Measurements from ENCODE around the gene TGFBR1. TPM values are rescaled to one million over a fixed set of nuclear protein-coding genes. Genes with fewer than 3 reads are reported as not detected.

The TGFBR1 gene
- total and polyA plus RNA-seq, 2 donors: 14.9 to 120 TPM

DNA sequence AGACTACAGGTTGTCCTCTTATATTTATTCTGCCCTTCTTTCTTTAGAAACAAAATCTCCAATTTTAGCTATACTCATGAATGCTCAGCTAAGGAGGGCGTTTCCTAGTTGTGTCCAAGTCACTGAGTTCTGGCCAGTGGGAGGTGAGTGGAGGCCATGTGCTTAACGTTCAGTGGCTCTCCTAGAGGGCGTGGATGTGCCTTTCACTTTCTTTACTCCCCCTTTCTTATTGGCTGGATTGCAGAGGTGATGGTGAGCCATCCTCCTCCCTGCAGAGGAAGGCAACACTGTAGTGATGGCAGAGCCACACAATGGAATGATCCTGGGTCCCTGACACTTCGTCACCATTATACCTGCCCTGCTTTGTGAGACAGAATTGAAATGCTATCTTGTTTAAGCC is 62.2 kb downstream of the TGFBR1 start:
- 75% methylated on average over 4 of the region's 4 CpGs for WGBS
- H3K36me3 ChIP-seq (ENCODE audit: insufficient read depth): no peaks in the 10 kb centered on the region
- no peak overlapping the region for H3K27ac ChIP-seq (ENCODE audit: low read depth)
- H3K4me1 ChIP-seq (ENCODE audit: insufficient read depth): no peaks in the 10 kb centered on the region
- DNase-seq (ENCODE audit: extremely low spot score): no peak
- H3K4me3 ChIP-seq (ENCODE audit: low read depth, low read length): no peak overlapping the region

DNA sequence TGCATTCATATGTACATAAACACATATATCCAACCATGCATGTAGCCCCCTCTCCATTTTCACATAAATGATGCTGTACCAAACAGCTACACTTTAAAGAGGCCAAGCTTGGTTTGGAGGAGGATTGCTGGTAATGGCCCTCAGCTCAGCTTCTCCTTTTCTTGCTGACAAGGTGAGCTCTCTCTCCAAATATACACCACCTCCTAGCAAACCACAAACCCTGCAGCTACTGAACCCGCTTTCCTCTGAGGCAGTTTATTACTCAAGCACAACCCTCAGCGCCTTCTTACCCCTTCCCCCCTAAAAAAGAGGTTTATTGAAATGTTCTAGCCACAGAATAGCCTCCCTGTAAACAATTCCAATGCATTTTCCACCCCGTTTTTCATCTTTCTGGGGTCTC is 62.8 kb downstream of the TGFBR1 start:
- no peak overlapping the region for H3K4me3 ChIP-seq (ENCODE audit: low read depth, low read length)
- 70% methylated on average over 3 of the region's 3 CpGs for WGBS
- no peaks in the 10 kb centered on the region for H3K36me3 ChIP-seq (ENCODE audit: insufficient read depth)
- H3K4me1 ChIP-seq (ENCODE audit: insufficient read depth): no peaks in the 10 kb centered on the region
- DNase-seq (ENCODE audit: extremely low spot score): no peak
- no peak overlapping the region for H3K27ac ChIP-seq (ENCODE audit: low read depth)

DNA sequence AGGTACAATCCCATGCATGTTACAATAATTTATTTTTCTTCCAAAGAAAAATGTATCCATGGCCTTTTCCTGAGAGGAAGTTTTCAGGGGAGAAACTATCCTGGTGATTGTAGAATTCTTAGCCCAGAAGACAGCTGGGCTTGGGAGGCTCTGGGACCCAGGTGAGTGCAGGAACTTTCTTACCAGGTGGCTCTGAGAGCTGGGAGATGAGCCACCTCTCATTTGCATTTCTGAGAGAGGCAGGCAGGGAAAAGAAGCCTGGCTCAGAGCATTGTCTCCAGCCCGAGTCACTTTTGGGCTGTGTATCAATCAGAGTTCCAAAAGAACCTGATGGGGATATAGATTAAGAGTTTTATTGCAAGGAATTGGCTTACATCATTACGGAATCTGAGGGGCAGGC is 64.2 kb downstream of the TGFBR1 start:
- H3K36me3 ChIP-seq (ENCODE audit: insufficient read depth): no peaks in the 10 kb centered on the region
- whole genome bisulfite sequencing: 70% methylated on average over 2 of the region's 2 CpGs
- H3K4me3 ChIP-seq (ENCODE audit: low read depth, low read length): no peak overlapping the region
- no peaks in the 10 kb centered on the region for H3K4me1 ChIP-seq (ENCODE audit: insufficient read depth)
- no peak for DNase-seq (ENCODE audit: extremely low spot score)
- H3K27ac ChIP-seq (ENCODE audit: low read depth): no peak overlapping the region

DNA sequence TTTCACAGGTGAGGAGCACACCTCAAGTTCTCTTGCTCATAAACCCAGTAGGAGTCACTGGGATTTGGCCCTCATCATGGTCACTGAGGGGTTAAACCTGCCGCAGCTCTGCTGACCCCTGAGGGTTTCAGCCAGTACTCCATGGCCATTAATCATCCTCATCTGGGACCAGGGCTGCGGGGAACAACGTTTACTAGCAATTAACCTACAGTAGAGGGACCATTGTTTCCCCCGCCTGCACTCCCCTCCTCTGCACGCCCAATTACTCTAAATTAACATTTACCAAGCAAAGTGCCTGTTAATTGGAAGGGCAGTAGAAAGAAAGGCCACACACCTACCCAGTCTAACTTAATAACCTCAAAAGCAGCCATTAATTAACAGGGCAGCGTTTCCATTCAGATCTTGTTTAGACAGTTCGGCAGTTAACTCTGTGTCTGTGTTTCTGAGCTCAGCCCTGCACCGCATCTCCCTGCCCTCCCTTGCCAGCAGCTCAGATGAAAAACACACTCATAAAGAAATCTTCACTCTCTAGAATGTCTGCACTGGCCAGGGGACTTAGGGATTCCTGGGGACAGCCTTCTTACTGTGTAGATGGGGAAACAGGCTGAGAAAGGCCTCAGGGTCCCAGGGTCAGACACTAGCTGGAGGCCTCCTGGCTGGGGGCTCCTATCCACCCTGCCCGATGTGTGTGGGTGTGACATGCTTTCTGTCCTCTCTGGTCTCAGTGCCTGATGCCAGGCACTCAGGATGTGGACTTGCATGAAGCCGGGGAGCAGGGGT is 65.3 kb downstream of the TGFBR1 start:
- DNase-seq (ENCODE audit: extremely low spot score): peak; percentile 31
- Histone ChIP-seq H3K4me3 (ENCODE audit: low read depth, low read length) (no peak overlapping the region), H3K4me1 (ENCODE audit: insufficient read depth) (no peaks in the 10 kb centered on the region), H3K27ac (ENCODE audit: low read depth) (no peak overlapping the region), H3K36me3 (ENCODE audit: insufficient read depth) (no peaks in the 10 kb centered on the region)
- 34% methylated on average over 10 of the region's 10 CpGs for WGBS

DNA sequence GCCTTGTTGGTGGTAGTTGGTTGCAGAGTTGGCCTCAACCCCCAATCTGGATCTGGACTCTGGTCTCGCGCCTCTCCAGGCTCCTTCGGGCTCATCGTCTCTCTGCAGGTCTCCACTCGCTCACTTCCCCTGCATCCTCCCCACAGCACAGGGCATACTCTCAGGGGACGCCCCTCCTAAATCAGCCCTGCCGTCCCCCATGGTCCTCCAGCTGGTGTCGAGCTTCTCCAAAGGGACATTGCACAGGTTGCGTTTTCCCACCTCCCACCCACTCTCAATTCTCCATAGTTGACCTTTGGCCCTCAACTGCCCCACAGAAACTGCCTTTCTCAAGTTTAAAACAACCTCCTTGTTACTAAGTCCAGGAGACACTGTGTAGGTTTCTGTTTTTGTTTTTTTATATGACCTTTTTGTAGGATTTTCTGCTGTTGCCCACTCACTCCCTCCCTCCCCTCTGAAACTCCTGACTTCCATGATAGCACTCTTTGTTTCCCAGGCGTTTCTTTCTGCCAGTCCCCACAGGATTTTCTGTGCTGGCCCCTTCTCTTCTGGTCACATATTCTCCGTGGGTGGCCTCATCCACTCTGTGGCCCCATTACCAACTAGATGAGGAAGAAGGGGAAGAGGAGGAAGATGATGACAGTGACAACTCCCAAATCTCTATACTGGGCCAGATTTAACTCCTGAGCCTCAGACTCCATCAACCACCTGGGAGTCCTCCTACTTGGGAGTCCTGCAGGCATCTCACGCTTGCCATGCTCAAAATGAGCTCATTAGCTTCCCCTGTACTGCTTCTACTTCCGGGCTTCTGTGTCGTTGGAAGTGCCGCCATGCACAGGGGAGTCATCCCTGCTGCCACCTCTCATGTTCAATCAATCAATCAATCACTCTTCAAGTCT is 66.6 kb downstream of the TGFBR1 start:
- no peak for DNase-seq (ENCODE audit: extremely low spot score)
- H3K4me1 ChIP-seq (ENCODE audit: insufficient read depth): no peaks in the 10 kb centered on the region
- H3K36me3 ChIP-seq (ENCODE audit: insufficient read depth): no peaks in the 10 kb centered on the region
- 87% methylated on average over 15 of the region's 15 CpGs for WGBS
- no peak overlapping the region for H3K27ac ChIP-seq (ENCODE audit: low read depth)
- H3K4me3 ChIP-seq (ENCODE audit: low read depth, low read length): no peak overlapping the region

DNA sequence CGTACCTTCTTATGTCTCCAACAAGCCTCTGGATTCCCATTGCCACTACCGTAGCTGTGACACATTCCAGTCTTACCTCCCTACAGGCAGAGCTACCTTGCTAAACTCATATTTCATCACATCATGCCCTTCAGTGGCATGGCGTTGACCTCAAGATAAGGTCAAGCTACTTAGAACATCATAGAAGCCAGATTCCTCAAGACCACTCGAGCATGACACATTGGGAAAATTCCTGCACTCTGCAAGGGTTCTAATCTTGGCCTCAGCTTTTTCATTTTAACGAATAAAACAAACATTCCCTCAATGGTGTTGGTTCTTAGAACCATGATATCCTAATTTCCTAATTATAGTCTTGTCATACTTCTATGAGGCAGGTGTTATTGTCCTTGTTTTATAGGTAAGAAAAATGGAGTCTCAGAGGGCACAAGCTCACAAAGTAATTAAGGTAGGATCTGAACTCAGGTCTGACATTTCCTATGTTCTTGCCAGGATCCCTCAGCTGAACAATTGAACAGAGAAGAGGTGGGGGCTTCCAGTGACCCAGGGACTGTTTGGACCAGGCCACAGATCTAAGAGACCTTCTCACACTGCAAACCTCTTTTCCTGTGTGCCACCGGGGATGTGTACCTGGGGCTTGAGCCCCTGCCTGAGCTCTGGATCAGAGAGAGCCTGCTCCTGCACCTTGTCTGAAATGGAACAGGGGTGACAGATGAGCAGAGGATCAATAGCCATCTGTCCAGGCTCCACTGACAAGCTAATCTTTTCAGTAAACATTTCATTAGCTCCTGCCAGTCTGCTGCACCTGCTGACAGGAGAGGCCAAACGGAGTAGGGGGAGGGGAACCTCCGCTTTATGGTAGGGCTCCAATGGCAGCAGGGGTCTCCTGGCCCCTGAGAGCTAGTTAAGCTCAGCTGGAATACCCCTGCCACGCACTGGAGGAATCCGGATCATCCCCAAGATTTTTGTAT is 67.5 kb downstream of the TGFBR1 start:
- Histone ChIP-seq H3K4me1 (ENCODE audit: insufficient read depth) (no peaks in the 10 kb centered on the region), H3K36me3 (ENCODE audit: insufficient read depth) (no peaks in the 10 kb centered on the region), H3K27ac (ENCODE audit: low read depth) (no peak overlapping the region), H3K4me3 (ENCODE audit: low read depth, low read length) (no peak overlapping the region)
- no peak for DNase-seq (ENCODE audit: extremely low spot score)
- WGBS: 82% methylated on average over 10 of the region's 10 CpGs

DNA sequence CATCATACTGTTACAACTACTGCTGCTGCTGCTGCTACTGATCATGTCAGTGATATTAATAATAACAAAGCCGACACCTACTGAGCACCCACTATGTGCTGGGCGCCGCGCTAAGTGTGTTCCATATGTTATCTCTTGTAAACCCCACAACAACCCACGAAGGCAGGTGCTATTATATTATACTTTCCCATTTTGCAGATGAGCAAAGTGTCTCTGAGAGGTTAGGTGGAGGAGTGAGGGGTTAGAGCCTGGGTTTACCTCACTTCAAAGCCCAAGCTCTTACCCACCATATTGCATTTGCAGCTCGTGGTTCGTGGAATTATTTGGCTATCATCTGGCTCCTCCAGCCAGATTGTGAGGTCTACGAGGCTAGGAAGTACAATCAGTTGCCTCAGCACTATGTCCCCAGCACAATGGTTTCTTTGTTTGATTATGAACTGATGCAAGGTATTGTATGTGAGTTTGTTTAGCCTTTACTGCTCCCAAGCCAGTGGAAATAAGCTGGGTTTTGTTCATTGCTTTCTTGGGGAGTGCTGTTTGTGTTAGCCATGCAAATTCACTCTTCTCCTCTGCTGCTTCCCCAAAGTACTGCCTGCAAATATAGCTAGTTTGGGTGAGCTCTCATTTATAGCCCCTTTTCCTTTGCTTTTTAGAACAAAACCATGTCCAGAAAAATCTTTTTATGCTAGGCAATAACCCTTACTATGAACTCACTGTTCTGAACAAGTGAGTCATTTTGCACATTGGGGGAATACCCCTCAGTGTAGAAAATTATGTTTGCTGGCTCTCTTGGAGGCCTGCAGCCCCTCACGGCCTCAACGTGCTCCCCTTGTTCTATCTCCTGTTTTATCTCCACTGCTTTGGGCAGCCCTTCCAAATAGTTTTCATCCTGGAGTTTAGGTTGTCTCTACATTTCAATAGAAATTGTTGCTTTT is 68.9 kb downstream of the TGFBR1 start:
- H3K36me3 ChIP-seq (ENCODE audit: insufficient read depth): no peaks in the 10 kb centered on the region
- DNase-seq (ENCODE audit: extremely low spot score): no peak
- WGBS: 77% methylated on average over 10 of the region's 10 CpGs
- no peaks in the 10 kb centered on the region for H3K4me1 ChIP-seq (ENCODE audit: insufficient read depth)
- H3K27ac ChIP-seq (ENCODE audit: low read depth): no peak overlapping the region
- H3K4me3 ChIP-seq (ENCODE audit: low read depth, low read length): no peak overlapping the region

DNA sequence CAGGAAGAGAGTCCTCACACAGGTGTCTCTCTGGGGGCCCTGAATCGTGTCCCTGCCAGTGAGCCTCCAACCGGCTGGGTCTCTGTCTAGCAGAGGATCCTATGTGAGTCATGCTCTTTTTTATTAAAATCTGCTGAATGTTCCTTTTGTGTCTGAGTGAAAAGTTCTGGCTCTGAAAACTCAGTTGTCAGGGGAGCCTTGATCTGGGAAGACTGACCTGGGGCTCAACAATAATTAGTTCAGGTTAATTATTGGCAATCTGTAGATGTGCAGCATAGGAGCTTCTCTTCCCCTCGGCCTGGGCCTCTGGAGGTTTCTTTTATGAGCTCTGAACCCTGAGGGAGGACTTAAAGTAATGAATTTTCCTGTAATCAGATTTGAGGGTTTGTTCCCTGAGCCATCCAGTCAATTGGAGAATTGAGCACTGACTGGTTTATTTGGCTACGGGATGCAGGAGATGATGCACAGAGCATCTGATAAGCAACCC is 71.7 kb downstream of the TGFBR1 start:
- WGBS: 64% methylated on average over 4 of the region's 4 CpGs
- Histone ChIP-seq H3K36me3 (ENCODE audit: insufficient read depth) (no peaks in the 10 kb centered on the region), H3K27ac (ENCODE audit: low read depth) (no peak overlapping the region), H3K4me3 (ENCODE audit: low read depth, low read length) (no peak overlapping the region), H3K4me1 (ENCODE audit: insufficient read depth) (no peaks in the 10 kb centered on the region)
- DNase-seq (ENCODE audit: extremely low spot score): no peak

DNA sequence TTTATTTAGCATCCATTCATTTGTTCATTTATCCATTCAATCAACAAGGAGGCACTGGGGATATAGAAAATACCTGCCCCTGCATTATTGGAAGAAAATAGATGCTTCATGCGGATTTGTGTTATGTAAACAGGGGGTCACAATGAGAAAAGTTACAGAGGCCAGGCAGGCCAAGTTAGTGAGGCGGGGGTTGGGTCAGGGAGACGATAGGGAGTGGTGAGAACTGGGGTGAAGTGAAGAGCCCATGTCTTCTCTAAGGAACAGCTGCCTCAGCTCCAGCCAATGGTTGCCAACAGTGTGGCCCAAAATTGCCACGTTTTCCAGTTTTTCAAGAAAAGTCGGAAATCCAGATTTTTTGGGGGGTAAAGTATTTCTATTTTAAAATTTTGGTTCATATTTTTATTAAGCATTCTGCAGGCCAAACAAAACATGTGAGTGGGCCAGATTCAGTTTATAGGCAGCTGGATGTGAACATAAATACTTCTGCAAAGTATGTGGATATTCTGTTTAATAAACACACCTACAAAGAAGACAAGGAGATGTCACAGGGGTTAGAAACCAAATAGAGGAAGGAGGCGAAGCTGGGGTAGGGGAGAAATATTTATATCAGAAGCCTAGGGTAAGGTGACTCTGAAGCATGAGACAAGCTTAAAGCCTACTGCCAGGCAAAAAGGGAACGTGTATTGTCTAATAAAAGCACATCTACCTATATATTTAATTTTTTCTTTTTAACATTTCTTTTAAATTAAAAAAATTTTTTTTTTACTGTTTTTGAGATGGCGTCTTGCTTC is 72.9 kb downstream of the TGFBR1 start:
- H3K27ac ChIP-seq (ENCODE audit: low read depth): no peak overlapping the region
- H3K36me3 ChIP-seq (ENCODE audit: insufficient read depth): no peaks in the 10 kb centered on the region
- no peak for DNase-seq (ENCODE audit: extremely low spot score)
- H3K4me1 ChIP-seq (ENCODE audit: insufficient read depth): no peaks in the 10 kb centered on the region
- H3K4me3 ChIP-seq (ENCODE audit: low read depth, low read length): no peak overlapping the region
- WGBS: 86% methylated on average over 8 of the region's 8 CpGs

DNA sequence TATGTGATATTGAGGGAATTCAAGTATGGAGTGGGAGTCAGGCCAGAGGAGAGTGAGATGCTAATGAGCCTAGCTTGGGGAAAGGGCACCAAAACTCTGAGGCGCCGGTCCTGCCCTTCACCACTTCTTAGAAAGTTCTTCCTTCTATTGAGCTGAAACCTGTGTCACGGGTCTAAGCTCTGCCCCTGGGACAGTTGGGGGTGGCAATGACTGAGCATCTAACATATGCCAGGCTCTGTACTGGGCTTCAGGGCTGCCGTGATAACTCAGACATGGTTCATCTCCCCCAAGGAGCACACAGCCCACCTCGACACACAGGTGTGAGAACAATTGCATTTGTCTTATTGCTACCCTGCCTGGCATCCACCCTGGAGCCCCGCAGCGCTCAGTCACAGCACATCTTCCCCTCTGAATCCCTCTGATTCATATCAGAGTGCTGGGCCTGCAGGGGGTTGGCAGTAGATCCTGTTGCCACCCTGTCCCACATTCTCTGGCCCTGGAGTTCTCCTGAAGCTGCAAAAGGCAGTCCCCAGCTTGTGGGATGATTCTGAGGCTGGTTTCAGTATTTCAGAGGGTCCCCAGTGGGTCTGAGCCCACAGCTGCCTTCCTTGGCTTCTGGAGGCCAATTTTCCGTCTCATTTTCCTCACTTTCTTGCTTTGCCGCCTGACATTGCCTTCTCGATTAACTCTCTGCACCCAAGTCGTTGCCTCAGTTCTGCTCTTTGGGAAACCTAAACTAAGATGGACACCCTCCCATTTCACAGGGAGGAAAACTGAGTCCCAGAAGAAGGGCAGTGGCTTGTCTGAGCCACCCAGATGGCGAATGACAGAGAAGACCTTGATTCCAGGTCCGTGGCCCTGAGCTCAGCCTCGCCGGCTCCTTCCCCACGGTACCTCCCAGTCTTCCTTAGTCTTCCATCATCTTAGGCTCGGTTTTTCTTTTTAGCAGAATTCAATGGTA is 74.3 kb downstream of the TGFBR1 start:
- H3K27ac ChIP-seq (ENCODE audit: low read depth): no peak overlapping the region
- no peak for DNase-seq (ENCODE audit: extremely low spot score)
- 94% methylated on average over 17 of the region's 17 CpGs for WGBS
- no peaks in the 10 kb centered on the region for H3K4me1 ChIP-seq (ENCODE audit: insufficient read depth)
- H3K4me3 ChIP-seq (ENCODE audit: low read depth, low read length): no peak overlapping the region
- no peaks in the 10 kb centered on the region for H3K36me3 ChIP-seq (ENCODE audit: insufficient read depth)

DNA sequence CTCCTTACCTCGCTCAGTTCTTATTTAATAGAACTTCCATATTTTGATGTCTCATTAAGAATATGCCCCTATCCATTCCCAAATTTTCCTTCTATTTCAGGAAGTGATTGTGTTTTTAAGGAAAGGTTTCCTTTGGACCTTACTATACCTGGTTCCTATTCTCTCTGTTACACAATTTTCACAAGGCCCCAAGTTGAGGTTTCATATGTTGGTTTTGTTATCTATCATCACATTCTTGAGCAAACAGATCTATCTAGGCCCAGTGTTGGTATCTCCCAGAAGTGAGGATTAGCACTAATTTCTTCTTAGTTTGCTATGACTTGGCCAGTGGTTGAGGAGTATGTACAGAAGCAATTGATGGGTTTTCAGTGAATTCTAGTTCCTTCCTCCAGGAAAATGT is 75.3 kb downstream of the TGFBR1 start:
- Histone ChIP-seq H3K27ac (ENCODE audit: low read depth) (no peak overlapping the region), H3K4me3 (ENCODE audit: low read depth, low read length) (no peak overlapping the region), H3K4me1 (ENCODE audit: insufficient read depth) (no peaks in the 10 kb centered on the region), H3K36me3 (ENCODE audit: insufficient read depth) (no peaks in the 10 kb centered on the region)
- 99% methylated on average over 1 of the region's 1 CpG for WGBS
- DNase-seq (ENCODE audit: extremely low spot score): no peak

All from urinary bladder (tissue), 4 donors.